Calu3 (cell line): ENCODE data around the gene KLK12. TPM values are rescaled to one million over a fixed set of nuclear protein-coding genes. Genes with fewer than 3 reads are reported as not detected.

Experiments
- BruUV-seq: library from RNA; stranded (reverse); fragments of 400-500 nt; replicated peaks from 2 replicates; lab custom pipeline; 2021; lab: Mats Ljungman, UMichigan
- CTCF ChIA-PET: fragments of 300-600 bp; sonication (Branson Sonifier 250); formaldehyde crosslinking; loops from one replicate; lab custom pipeline; 2022; ENCODE audit warnings: antibody characterized with exemption; lab: Charles Lee
- DNase-seq: peaks from one replicate; pipeline ENCODE4 v3.0.0; 2022
- H3K27ac Mint-ChIP-seq: one replicate; pipeline ENCODE4 v1.8.0; 2022; ENCODE audit warnings: mixed read lengths; ENCODE audit not compliant: unreplicated experiment
- H3K27me3 Mint-ChIP-seq: one replicate; pipeline ENCODE4 v1.8.0; 2022; ENCODE audit warnings: mixed read lengths; ENCODE audit not compliant: unreplicated experiment
- H3K36me3 Mint-ChIP-seq: one replicate; pipeline ENCODE4 v1.8.0; 2022; ENCODE audit warnings: mild to moderate bottlenecking, moderate library complexity, mixed read lengths; ENCODE audit not compliant: insufficient read depth, unreplicated experiment
- H3K4me1 Mint-ChIP-seq: one replicate; pipeline ENCODE4 v1.8.0; 2022; ENCODE audit warnings: mild to moderate bottlenecking, low read depth, mixed read lengths; ENCODE audit not compliant: unreplicated experiment
- H3K4me3 Mint-ChIP-seq: one replicate; pipeline ENCODE4 v1.8.0; 2022; ENCODE audit warnings: mild to moderate bottlenecking, low read depth, moderate library complexity, mixed read lengths; ENCODE audit not compliant: unreplicated experiment
- H3K9me3 Mint-ChIP-seq: one replicate; pipeline ENCODE4 v1.8.0; 2022; ENCODE audit warnings: low read depth, mixed read lengths; ENCODE audit not compliant: unreplicated experiment
- CTCF ChIP-seq: fragments of 200-600 bp; IDR thresholded peaks from one replicate; pipeline ENCODE4 v1.8.0; 2022; ENCODE audit warnings: antibody characterized with exemption; ENCODE audit not compliant: unreplicated experiment
- intact Hi-C: fragments of 100-400 bp; cut with micrococcal nuclease; formaldehyde crosslinking; loops from one replicate; pipeline ENCODE4 v1.10.0; 2022; ENCODE audit not compliant: unreplicated experiment
- total RNA-seq: library from RNA; stranded (reverse); gene quantifications from 2 replicates; pipeline ENCODE4 v1.2.3, GENCODE V29; 2022

The KLK12 gene
- total RNA-seq, 1 experiment from 2014 or later: not detected

- CTCF ChIA-PET: no interaction called here
- no peak for TF ChIP-seq CTCF
- peaks cover 56% of the 10 kb centered on the region for H3K27me3 Mint-ChIP-seq
Observed at GRCh38 chr19:51078104-51078503, 43.3 kb upstream of the KLK12 start.

DNA sequence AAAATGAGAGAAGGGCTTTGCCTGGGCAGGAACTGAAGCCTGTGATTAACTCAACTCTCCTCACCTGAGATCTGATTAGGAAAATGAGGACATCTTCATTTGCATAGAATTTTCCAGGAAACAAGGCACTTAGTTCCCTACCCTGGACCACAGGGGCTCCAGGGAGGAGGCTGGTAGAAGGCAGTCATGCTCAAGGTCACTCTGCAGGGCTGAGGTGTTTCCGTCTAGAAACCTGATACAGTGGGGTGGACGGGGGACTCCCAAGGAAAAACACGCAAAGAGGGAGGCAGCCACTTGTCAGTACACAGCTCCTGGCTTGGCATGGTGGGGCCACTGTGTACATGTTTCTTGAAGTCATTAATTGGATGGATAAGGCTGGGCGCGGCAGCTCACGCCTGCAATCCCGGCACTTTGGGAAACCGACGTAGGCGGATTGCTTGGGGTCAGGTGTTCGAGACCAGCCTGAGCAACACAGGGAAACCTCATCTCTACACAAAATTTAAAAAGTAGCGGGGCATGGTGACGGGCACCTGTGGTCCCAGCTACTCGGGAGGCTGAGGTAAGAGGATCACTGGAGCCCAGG lies 41.9 kb upstream of the KLK12 start:
- DNase-seq: no peak
- BruUV-seq: no TSS peak
- CTCF ChIA-PET: interaction anchor here (0.6 kb wide), 1 partner anchor 13 kb away, joined by 4 read pairs; no protein-coding TSS in a partner anchor

More at GRCh38 chr19:51078104-51078503, 43.3 kb upstream of the KLK12 start:
- Mint-ChIP-seq H3K4me1 (no peaks in the 10 kb centered on the region), H3K4me3 (no peak overlapping the region), H3K27ac (no peak overlapping the region), H3K9me3 (peaks cover 3% of the 10 kb centered on the region), H3K36me3 (no peaks in the 10 kb centered on the region)
- intact Hi-C loops: no loop called here
- BruUV-seq: no TSS peak
- no peak for DNase-seq

GRCh38 chr19:51075998-51076397 lies 41.2 kb upstream of the KLK12 start:
- DNase-seq: no peak
- BruUV-seq: no TSS peak
- Mint-ChIP-seq H3K9me3 (peaks cover 3% of the 10 kb centered on the region), H3K27me3 (peaks cover 37% of the 10 kb centered on the region), H3K4me3 (no peak overlapping the region), H3K4me1 (no peaks in the 10 kb centered on the region), H3K36me3 (no peaks in the 10 kb centered on the region), H3K27ac (no peak overlapping the region)
- CTCF ChIA-PET: no interaction called here
- intact Hi-C loops: no loop called here
- TF ChIP-seq CTCF: no peak

More for the DNA sequence above, 41.9 kb upstream of the KLK12 start:
- intact Hi-C loops: no loop called here
- peaks cover 3% of the 10 kb centered on the region for H3K9me3 Mint-ChIP-seq
- peaks cover 42% of the 10 kb centered on the region for H3K27me3 Mint-ChIP-seq
- H3K4me1 Mint-ChIP-seq: no peaks in the 10 kb centered on the region
- no peak for TF ChIP-seq CTCF
- no peak overlapping the region for H3K4me3 Mint-ChIP-seq
- H3K36me3 Mint-ChIP-seq: no peaks in the 10 kb centered on the region
- H3K27ac Mint-ChIP-seq: no peak overlapping the region

DNA sequence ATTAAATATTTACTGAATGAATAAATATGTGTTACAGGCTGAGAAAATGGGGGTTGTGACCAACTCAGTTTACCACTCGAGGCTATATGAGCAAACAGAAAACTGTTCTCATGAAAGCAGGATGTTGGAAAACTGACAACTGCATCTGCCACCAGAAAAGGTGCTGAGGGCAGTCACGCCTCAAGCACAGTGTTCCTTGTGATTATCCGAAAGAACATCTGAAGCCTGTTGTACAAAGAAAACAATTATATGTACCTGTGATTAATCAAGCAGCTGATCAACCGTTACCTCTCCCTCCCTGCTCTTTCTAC lies 36.2 kb upstream of the KLK12 start:
- peaks cover 8% of the 10 kb centered on the region for H3K9me3 Mint-ChIP-seq
- CTCF ChIA-PET: interaction anchor here (0.6 kb wide), 1 partner anchor 267 kb away, joined by 8 read pairs; no protein-coding TSS in a partner anchor
- peaks cover 43% of the 10 kb centered on the region for H3K27me3 Mint-ChIP-seq
- intact Hi-C loops: no loop called here
- H3K4me3 Mint-ChIP-seq: no peak overlapping the region
- DNase-seq: no peak
- TF ChIP-seq CTCF: no peak
- H3K27ac Mint-ChIP-seq: no peak overlapping the region
- no peaks in the 10 kb centered on the region for H3K36me3 Mint-ChIP-seq
- H3K4me1 Mint-ChIP-seq: no peaks in the 10 kb centered on the region
- no TSS peak for BruUV-seq
